ENCODE results near the gene CCNL2. TPM values are rescaled to one million over a fixed set of nuclear protein-coding genes. Genes with fewer than 3 reads are reported as not detected.

CCNL2 gene
- total RNA-seq, 2 experiments from 2014 or later, result 97.7 to 108 TPM

GRCh38 chr1:1342061-1342562 lies 57.0 kb downstream of the CCNL2 start:
- H3K9me3 Mint-ChIP-seq, result no peaks in the 10 kb centered on the region
- peaks cover 15% of the 10 kb centered on the region for H3K36me3 Mint-ChIP-seq (ENCODE audit: low read depth)
- no peak for DNase-seq
- H3K4me1 Mint-ChIP-seq (ENCODE audit: low read depth), result peaks cover 16% of the 10 kb centered on the region
- no peaks in the 10 kb centered on the region for H3K27me3 Mint-ChIP-seq (ENCODE audit: low read depth)
- intact Hi-C loops (cut with micrococcal nuclease), result no loop called here
- no peak overlapping the region for H3K4me3 Mint-ChIP-seq
- CTCF ChIA-PET, result no interaction called here
- H3K27ac Mint-ChIP-seq, result no peak overlapping the region

- DNase-seq, result no peak
- CTCF ChIA-PET, result no interaction called here
- Mint-ChIP-seq H3K27ac (no peak overlapping the region), H3K4me3 (no peak overlapping the region), H3K9me3 (no peaks in the 10 kb centered on the region), H3K4me1 (ENCODE audit: low read depth) (peaks cover 10% of the 10 kb centered on the region), H3K27me3 (ENCODE audit: low read depth) (no peaks in the 10 kb centered on the region), H3K36me3 (ENCODE audit: low read depth) (peaks cover 15% of the 10 kb centered on the region)
- intact Hi-C loops (cut with micrococcal nuclease), result no loop called here
Measured at GRCh38 chr1:1341549-1342021, 57.5 kb downstream of the CCNL2 start.

GRCh38 chr1:1340791-1341548 lies 58.2 kb downstream of the CCNL2 start:
- Mint-ChIP-seq H3K36me3 (ENCODE audit: low read depth) (peaks cover 15% of the 10 kb centered on the region), H3K4me3 (no peak overlapping the region), H3K27ac (no peak overlapping the region), H3K9me3 (no peaks in the 10 kb centered on the region), H3K27me3 (ENCODE audit: low read depth) (no peaks in the 10 kb centered on the region), H3K4me1 (ENCODE audit: low read depth) (peaks cover 6% of the 10 kb centered on the region)
- DNase-seq, result no peak
- CTCF ChIA-PET, result no interaction called here
- intact Hi-C loops (cut with micrococcal nuclease), result no loop called here

- H3K27me3 Mint-ChIP-seq (ENCODE audit: low read depth), result no peaks in the 10 kb centered on the region
- CTCF ChIA-PET, result no interaction called here
- H3K36me3 Mint-ChIP-seq (ENCODE audit: low read depth), result peaks cover 15% of the 10 kb centered on the region
Measured at GRCh38 chr1:1340185-1340584, 59.0 kb downstream of the CCNL2 start.

GRCh38 chr1:1338278-1338677 lies 60.9 kb downstream of the CCNL2 start:
- CTCF ChIA-PET, result no interaction called here
- no peaks in the 10 kb centered on the region for H3K4me1 Mint-ChIP-seq (ENCODE audit: low read depth)
- no peak for DNase-seq
- no peaks in the 10 kb centered on the region for H3K9me3 Mint-ChIP-seq
- H3K27me3 Mint-ChIP-seq (ENCODE audit: low read depth), result no peaks in the 10 kb centered on the region
- no peak overlapping the region for H3K27ac Mint-ChIP-seq
- peaks cover 15% of the 10 kb centered on the region for H3K36me3 Mint-ChIP-seq (ENCODE audit: low read depth)
- no peak overlapping the region for H3K4me3 Mint-ChIP-seq
- intact Hi-C loops (cut with micrococcal nuclease), result no loop called here

More at GRCh38 chr1:1340185-1340584, 59.0 kb downstream of the CCNL2 start:
- H3K9me3 Mint-ChIP-seq, result no peaks in the 10 kb centered on the region
- DNase-seq, result no peak
- H3K4me3 Mint-ChIP-seq, result no peak overlapping the region
- H3K4me1 Mint-ChIP-seq (ENCODE audit: low read depth), result peaks cover 4% of the 10 kb centered on the region
- no peak overlapping the region for H3K27ac Mint-ChIP-seq
- intact Hi-C loops (cut with micrococcal nuclease), result no loop called here

GRCh38 chr1:1337793-1338147 lies 61.4 kb downstream of the CCNL2 start:
- Mint-ChIP-seq H3K36me3 (ENCODE audit: low read depth) (peaks cover 15% of the 10 kb centered on the region), H3K4me1 (ENCODE audit: low read depth) (no peaks in the 10 kb centered on the region), H3K27me3 (ENCODE audit: low read depth) (no peaks in the 10 kb centered on the region), H3K4me3 (no peak overlapping the region), H3K9me3 (no peaks in the 10 kb centered on the region), H3K27ac (no peak overlapping the region)
- CTCF ChIA-PET, result no interaction called here
- DNase-seq, result peak; percentile 30
- intact Hi-C loops (cut with micrococcal nuclease), result no loop called here

- intact Hi-C loops (cut with micrococcal nuclease), result no loop called here
- CTCF ChIA-PET, result no interaction called here
- no peaks in the 10 kb centered on the region for H3K27me3 Mint-ChIP-seq (ENCODE audit: low read depth)
- H3K9me3 Mint-ChIP-seq, result no peaks in the 10 kb centered on the region
- H3K4me3 Mint-ChIP-seq, result no peak overlapping the region
- DNase-seq, result no peak
- no peak overlapping the region for H3K27ac Mint-ChIP-seq
- peaks cover 15% of the 10 kb centered on the region for H3K36me3 Mint-ChIP-seq (ENCODE audit: low read depth)
- H3K4me1 Mint-ChIP-seq (ENCODE audit: low read depth), result no peaks in the 10 kb centered on the region
Measured at GRCh38 chr1:1336931-1337792, 62.0 kb downstream of the CCNL2 start.

- no peak for DNase-seq
- Mint-ChIP-seq H3K36me3 (ENCODE audit: low read depth) (peaks cover 15% of the 10 kb centered on the region), H3K27me3 (ENCODE audit: low read depth) (no peaks in the 10 kb centered on the region), H3K9me3 (no peaks in the 10 kb centered on the region), H3K27ac (no peak overlapping the region), H3K4me1 (ENCODE audit: low read depth) (no peaks in the 10 kb centered on the region), H3K4me3 (no peak overlapping the region)
- intact Hi-C loops (cut with micrococcal nuclease), result no loop called here
- CTCF ChIA-PET, result no interaction called here
Measured at GRCh38 chr1:1336446-1336845, 62.7 kb downstream of the CCNL2 start.

- CTCF ChIA-PET, result no interaction called here
- intact Hi-C loops (cut with micrococcal nuclease), result no loop called here
- Mint-ChIP-seq H3K9me3 (no peaks in the 10 kb centered on the region), H3K4me1 (ENCODE audit: low read depth) (no peaks in the 10 kb centered on the region), H3K27ac (no peak overlapping the region), H3K4me3 (no peak overlapping the region), H3K36me3 (ENCODE audit: low read depth) (peaks cover 9% of the 10 kb centered on the region), H3K27me3 (ENCODE audit: low read depth) (no peaks in the 10 kb centered on the region)
- DNase-seq, result no peak
Measured at GRCh38 chr1:1335792-1336248, 63.3 kb downstream of the CCNL2 start.

Small RNA genes within 50 kb of the gene (microRNA-seq; reads per million reads assigned to microRNA genes)
- not detected for gene MIR6808 (ENCODE audit: borderline microRNAs expressed, borderline replicate concordance)

Other genes with a start within 250 kb of the CCNL2 start
- not detected for gene TTLL10, start 225.5 kb downstream of the CCNL2 start, total RNA-seq
- 10 to 100 TPM; 30.7 to 31.0 TPM for gene TNFRSF18, start 192.7 kb downstream of the CCNL2 start, total RNA-seq
- gene TNFRSF4, start 185.2 kb downstream of the CCNL2 start, total RNA-seq, result 100 to 1,000 TPM; 107 to 110 TPM
- 10 to 100 TPM; 74.7 to 79.5 TPM for gene SDF4, start 167.3 kb downstream of the CCNL2 start, total RNA-seq
- 1 to 10 TPM; 8.7 to 9.9 TPM for gene B3GALT6, start 167.1 kb downstream of the CCNL2 start, total RNA-seq
- 1 to 10 TPM; 6.0 to 7.8 TPM for gene C1QTNF12, start 152.6 kb downstream of the CCNL2 start, total RNA-seq
- gene UBE2J2, start 125.5 kb downstream of the CCNL2 start, total RNA-seq, result 10 to 100 TPM; 48.5 to 49.7 TPM
- gene SCNN1D, start 118.9 kb downstream of the CCNL2 start, total RNA-seq, result 1 to 10 TPM; 5.6 to 7.6 TPM
- gene ACAP3, start 91.4 kb downstream of the CCNL2 start, total RNA-seq, result 10 to 100 TPM; 24.1 to 25.3 TPM
- 10 to 100 TPM; 17.0 to 17.6 TPM for gene PUSL1, start 90.7 kb downstream of the CCNL2 start, total RNA-seq
- gene INTS11, start 74.7 kb downstream of the CCNL2 start, total RNA-seq, result 100 to 1,000 TPM; 117 to 118 TPM
- gene CPTP, start 74.5 kb downstream of the CCNL2 start, total RNA-seq, result 1 to 10 TPM; 5.6 to 5.7 TPM
- under 1 TPM; 0.10 to 0.14 TPM for gene TAS1R3, start 68.1 kb downstream of the CCNL2 start, total RNA-seq
- 10 to 100 TPM; 33.4 to 35.0 TPM for gene DVL1, start 49.9 kb downstream of the CCNL2 start, total RNA-seq
- under 1 TPM; 0.54 to 0.57 TPM for gene MXRA8, start 40.8 kb downstream of the CCNL2 start, total RNA-seq
- 100 to 1,000 TPM; 108 TPM for gene AURKAIP1, start 24.1 kb downstream of the CCNL2 start, total RNA-seq
- 100 to 1,000 TPM; 103 to 107 TPM for gene MRPL20, start 8.0 kb upstream of the CCNL2 start, total RNA-seq
- not detected for gene ANKRD65, start 21.9 kb upstream of the CCNL2 start, total RNA-seq
- gene VWA1, start 36.4 kb upstream of the CCNL2 start, total RNA-seq, result under 1 TPM; 0.72 to 0.74 TPM
- gene ATAD3C, start 50.4 kb upstream of the CCNL2 start, total RNA-seq, result under 1 TPM; 0.42 to 0.57 TPM
- gene ATAD3B, start 72.4 kb upstream of the CCNL2 start, total RNA-seq, result 10 to 100 TPM; 32.7 to 38.7 TPM
- 10 to 100 TPM; 39.4 to 41.0 TPM for gene ATAD3A, start 112.8 kb upstream of the CCNL2 start, total RNA-seq
- not detected for gene TMEM240, start 141.3 kb upstream of the CCNL2 start, total RNA-seq
- gene SSU72, start 175.5 kb upstream of the CCNL2 start, total RNA-seq, result 10 to 100 TPM; 91.6 to 95.9 TPM
- 1 to 10 TPM in 1 of 2 experiments, under 1 TPM in 1; 0.94 to 1.2 TPM for gene FNDC10, start 200.8 kb upstream of the CCNL2 start, total RNA-seq
- gene MIB2, start 216.2 kb upstream of the CCNL2 start, total RNA-seq, result 10 to 100 TPM; 27.6 to 31.7 TPM
- gene MMP23B, start 232.8 kb upstream of the CCNL2 start, total RNA-seq, result under 1 TPM; 0.64 to 0.99 TPM

Measured in activated naive CD4-positive, alpha-beta T cell treated with anti-CD3 and anti-CD28 coated beads for 36 hours (primary cell).